Liver (tissue), 9 donors: Measurements from ENCODE around the gene IFIT5. TPM values are rescaled to one million over a fixed set of nuclear protein-coding genes. Genes with fewer than 3 reads are reported as not detected.

Experiments used
- DNase-seq: peaks from one replicate; pipeline ENCODE4 v3.0.0-alpha.2; 2017; ENCODE audit warnings: low spot score
- H3K27ac ChIP-seq, 2 donors: one replicate each; pipeline ENCODE4 v1.7.0; 2013; ENCODE audit warnings: inconsistent platforms in 2 of 2, low read length in 2 of 2, control low read depth in 1 of 2, low read depth in 1 of 2, mild to moderate bottlenecking in 1 of 2
- H3K27me3 ChIP-seq, 4 donors: one replicate each; pipeline versions ENCODE4 v1.6.1 to v1.7.0; 2013; ENCODE audit warnings: low read length in 3 of 4, inconsistent platforms in 1 of 4, mild to moderate bottlenecking in 1 of 4, moderate library complexity in 1 of 4; ENCODE audit not compliant: control insufficient read depth in 4 of 4, insufficient read depth in 4 of 4
- H3K36me3 ChIP-seq, 4 donors: one replicate each; pipeline versions ENCODE4 v1.6.1 to v1.7.0; 2013; ENCODE audit warnings: low read length in 3 of 4, mild to moderate bottlenecking in 3 of 4, low read depth in 1 of 4, moderate library complexity in 1 of 4; ENCODE audit not compliant: control insufficient read depth in 4 of 4, insufficient read depth in 3 of 4
- H3K4me1 ChIP-seq, 4 donors: one replicate each; pipeline versions ENCODE4 v1.6.1 to v1.7.0; 2013; ENCODE audit warnings: low read length in 3 of 4, mild to moderate bottlenecking in 3 of 4, moderate library complexity in 1 of 4; ENCODE audit not compliant: control insufficient read depth in 4 of 4, insufficient read depth in 4 of 4
- H3K4me3 ChIP-seq, 3 donors: one replicate each; pipeline versions ENCODE4 v1.6.1 to v1.7.0; 2013; ENCODE audit warnings: low read length in 3 of 3, control low read depth in 1 of 3, low read depth in 1 of 3, mild to moderate bottlenecking in 1 of 3
- H3K9ac ChIP-seq, 2 donors: one replicate each; pipeline ENCODE4 v1.7.0; 2013; ENCODE audit warnings: low read length in 2 of 2, mild to moderate bottlenecking in 2 of 2, moderate library complexity in 2 of 2, control low read depth in 1 of 2, low read depth in 1 of 2
- H3K9me3 ChIP-seq, 4 donors: one replicate each; pipeline versions ENCODE4 v1.6.1 to v1.7.0; 2013; ENCODE audit warnings: low read length in 3 of 4; ENCODE audit not compliant: control insufficient read depth in 4 of 4
- EGR1 ChIP-seq, 2 donors: IDR thresholded peaks; 2 replicates each; pipeline ENCODE4 v1.6.1; 2016 to 2018; ENCODE audit warnings: antibody characterized with exemption in 2 of 2, low read depth in 2 of 2
- FOXA1 ChIP-seq: IDR thresholded peaks from 2 replicates; pipeline ENCODE4 v1.6.1; 2016; ENCODE audit warnings: antibody characterized with exemption
- FOXA2 ChIP-seq: IDR thresholded peaks from 2 replicates; pipeline ENCODE4 v1.6.1; 2016; ENCODE audit warnings: antibody characterized with exemption
- GABPA ChIP-seq, 2 donors: IDR thresholded peaks in 1 of 2; conservative IDR thresholded peaks in 1 of 2; 2 replicates each; pipeline ENCODE4 v1.6.1; 2016; ENCODE audit warnings: antibody characterized with exemption in 2 of 2, mild to moderate bottlenecking in 1 of 2, moderate library complexity in 1 of 2
- HNF4A ChIP-seq, 2 donors: conservative IDR thresholded peaks; 2 replicates each; pipeline ENCODE4 v1.6.1; 2016; ENCODE audit warnings: antibody characterized with exemption in 2 of 2, mild to moderate bottlenecking in 2 of 2
- HNF4G ChIP-seq: IDR thresholded peaks from 2 replicates; pipeline ENCODE4 v1.6.1; 2016; ENCODE audit warnings: antibody characterized with exemption
- JUND ChIP-seq, 2 donors: IDR thresholded peaks; 2 replicates each; pipeline ENCODE4 v1.6.1; 2016; ENCODE audit warnings: antibody characterized with exemption in 2 of 2
- NR2F2 ChIP-seq: IDR thresholded peaks from 2 replicates; pipeline ENCODE4 v1.6.1; 2016; ENCODE audit warnings: antibody characterized with exemption
- RAD21 ChIP-seq, 2 donors: IDR thresholded peaks; 2 replicates each; pipeline ENCODE4 v1.6.1; 2016; ENCODE audit warnings: antibody characterized with exemption in 2 of 2, mild to moderate bottlenecking in 2 of 2
- RXRA ChIP-seq, 2 donors: IDR thresholded peaks; 2 replicates each; pipeline ENCODE4 v1.6.1; 2017 to 2018; ENCODE audit warnings: antibody characterized with exemption in 2 of 2, mild to moderate bottlenecking in 1 of 2
- SP1 ChIP-seq: IDR thresholded peaks from 2 replicates; pipeline ENCODE4 v1.6.1; 2018; ENCODE audit warnings: antibody characterized with exemption, mild to moderate bottlenecking
- TAF1 ChIP-seq: conservative IDR thresholded peaks from 2 replicates; pipeline ENCODE4 v1.6.1; 2016; ENCODE audit warnings: antibody characterized with exemption, mild to moderate bottlenecking
- YY1 ChIP-seq: IDR thresholded peaks from 2 replicates; pipeline ENCODE4 v1.6.1; 2016; ENCODE audit warnings: antibody characterized with exemption, mild to moderate bottlenecking
- WGBS: extraction: QIAGEN DNeasy Blood & Tissue Kit; methylation state at CpG from one replicate; pipeline ENCODE4 v1.1.7; 2013; 5-methylcytosine and 5-hydroxymethylcytosine counted together
- polyA plus RNA-seq, 2 donors: library from polyadenylated mRNA; stranded (reverse) in 1 of 2; unstranded in 1 of 2; fragments of 200-250 nt in 1 of 2; fragments of >200 nt in 1 of 2; fragmentation: Nextera tagmentation in 1 of 2; extraction: Ambion mirVana in 1 of 2; gene quantifications; one replicate each; pipeline versions ENCODE4 v1.2.1 to v1.2.3, GENCODE V29; 2013 to 2015
- total RNA-seq, 2 donors: library from RNA; depleted of rRNA; stranded (reverse); fragments of >200 nt; gene quantifications; one replicate each; pipeline ENCODE4 v1.2.3, GENCODE V29; 2014
- TF ChIP-seq, protein P1 (sequence below): IDR thresholded peaks from 2 replicates; pipeline ENCODE4 v1.6.1; 2016; ENCODE audit warnings: antibody characterized with exemption
- TF ChIP-seq, protein P2 (sequence below): IDR thresholded peaks from 2 replicates; pipeline ENCODE4 v1.6.1; 2016; ENCODE audit warnings: antibody characterized with exemption
- TF ChIP-seq, protein P3 (sequence below): fragments of 150-350 bp; IDR thresholded peaks from 2 replicates; pipeline ENCODE4 v1.5.1; 2017; ENCODE audit warnings: improper control_type of control experiment, low read depth, low read length; ENCODE audit not compliant: missing input control
- TF ChIP-seq, protein P4 (sequence below): IDR thresholded peaks from 2 replicates; pipeline ENCODE4 v1.6.1; 2016; ENCODE audit warnings: antibody characterized with exemption, mild to moderate bottlenecking
- TF ChIP-seq, protein P5 (sequence below): IDR thresholded peaks from 2 replicates; pipeline ENCODE4 v1.6.1; 2016; ENCODE audit warnings: antibody characterized with exemption
- donor health status: healthy.
- donor health status: healthy.
- donor health status: healthy.
- donor health status: healthy.
- donor health status: healthy.

IFIT5 gene
- total and polyA plus RNA-seq, 4 donors: 5.0 to 10.7 (median 6.7) TPM

DNA sequence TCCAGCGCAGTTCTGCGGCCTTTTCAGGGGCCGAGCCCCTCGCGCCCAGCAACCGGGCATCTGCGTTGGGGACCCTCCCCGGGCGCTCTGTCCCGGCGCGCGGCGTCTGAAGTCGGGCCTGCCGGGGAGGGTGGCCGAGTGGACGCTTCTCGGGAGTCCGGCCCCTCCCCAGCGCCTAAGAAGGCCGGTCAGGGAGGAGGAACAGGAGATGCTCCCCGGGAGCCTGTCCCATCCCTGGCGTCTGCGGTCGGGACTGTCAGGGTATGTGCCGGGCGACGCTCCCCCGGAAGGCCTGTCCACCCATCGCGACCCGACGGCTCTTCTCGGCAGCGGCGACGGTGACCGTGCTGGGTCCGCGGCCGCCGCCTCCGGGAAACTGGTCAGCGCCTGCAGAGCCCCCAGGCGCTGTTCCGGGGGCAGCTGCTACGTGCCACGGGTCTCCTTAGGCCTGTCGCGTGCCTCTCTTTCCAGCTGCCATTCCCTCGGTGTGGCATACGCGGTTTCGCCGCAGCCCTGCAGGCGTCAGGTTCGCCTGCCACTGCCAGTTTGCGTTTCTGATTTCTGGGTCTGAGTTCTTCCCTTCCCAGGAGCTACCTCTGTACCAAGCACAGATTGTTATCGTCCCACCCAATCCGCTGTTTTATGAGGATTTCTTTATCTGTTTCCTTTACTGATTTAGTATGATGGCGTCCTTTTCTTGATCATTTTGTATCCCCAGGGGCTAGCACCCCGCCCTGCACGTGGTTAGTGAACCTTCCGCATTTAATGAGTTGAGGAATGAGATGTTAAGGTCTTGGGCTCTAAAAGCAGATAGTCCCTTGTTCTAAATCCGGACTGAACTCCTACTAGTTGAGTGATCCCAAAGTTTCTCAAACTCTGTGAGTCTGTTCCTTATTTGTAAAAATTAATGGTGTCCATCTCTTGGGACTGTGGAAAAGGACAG lies 782 bp downstream of the IFIT5 start:
- H3K36me3 ChIP-seq: peaks cover 0 to 7% (median 0%) of the 10 kb centered on the region in 4 donors
- TF ChIP-seq FOXA1 (no peak), NR2F2 (no peak), HNF4A (conservative IDR thresholded peaks at IDR 0.05) (no peak), RXRA (IDR thresholded peaks at IDR 0.05) (no peak), RAD21 (IDR thresholded peaks at IDR 0.05) (no peak), SP1 (no peak), EGR1 (IDR thresholded peaks at IDR 0.05; ENCODE audit: low read depth in 2 of 2) (no peak), TAF1 (peak; percentile 33), HNF4G (no peak), JUND (IDR thresholded peaks at IDR 0.05) (no peak), YY1 (peak; percentile 68), GABPA (IDR thresholded peaks at IDR 0.05 in 1 of 2, conservative IDR thresholded peaks at IDR 0.05 in 1 of 2) (no peak), FOXA2 (no peak)
- TF ChIP-seq, protein P1, sequence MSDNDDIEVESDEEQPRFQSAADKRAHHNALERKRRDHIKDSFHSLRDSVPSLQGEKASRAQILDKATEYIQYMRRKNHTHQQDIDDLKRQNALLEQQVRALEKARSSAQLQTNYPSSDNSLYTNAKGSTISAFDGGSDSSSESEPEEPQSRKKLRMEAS: peak; percentile 67
- TF ChIP-seq, protein P2, sequence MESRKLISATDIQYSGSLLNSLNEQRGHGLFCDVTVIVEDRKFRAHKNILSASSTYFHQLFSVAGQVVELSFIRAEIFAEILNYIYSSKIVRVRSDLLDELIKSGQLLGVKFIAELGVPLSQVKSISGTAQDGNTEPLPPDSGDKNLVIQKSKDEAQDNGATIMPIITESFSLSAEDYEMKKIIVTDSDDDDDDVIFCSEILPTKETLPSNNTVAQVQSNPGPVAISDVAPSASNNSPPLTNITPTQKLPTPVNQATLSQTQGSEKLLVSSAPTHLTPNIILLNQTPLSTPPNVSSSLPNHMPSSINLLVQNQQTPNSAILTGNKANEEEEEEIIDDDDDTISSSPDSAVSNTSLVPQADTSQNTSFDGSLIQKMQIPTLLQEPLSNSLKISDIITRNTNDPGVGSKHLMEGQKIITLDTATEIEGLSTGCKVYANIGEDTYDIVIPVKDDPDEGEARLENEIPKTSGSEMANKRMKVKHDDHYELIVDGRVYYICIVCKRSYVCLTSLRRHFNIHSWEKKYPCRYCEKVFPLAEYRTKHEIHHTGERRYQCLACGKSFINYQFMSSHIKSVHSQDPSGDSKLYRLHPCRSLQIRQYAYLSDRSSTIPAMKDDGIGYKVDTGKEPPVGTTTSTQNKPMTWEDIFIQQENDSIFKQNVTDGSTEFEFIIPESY: no peak
- TF ChIP-seq, protein P3, sequence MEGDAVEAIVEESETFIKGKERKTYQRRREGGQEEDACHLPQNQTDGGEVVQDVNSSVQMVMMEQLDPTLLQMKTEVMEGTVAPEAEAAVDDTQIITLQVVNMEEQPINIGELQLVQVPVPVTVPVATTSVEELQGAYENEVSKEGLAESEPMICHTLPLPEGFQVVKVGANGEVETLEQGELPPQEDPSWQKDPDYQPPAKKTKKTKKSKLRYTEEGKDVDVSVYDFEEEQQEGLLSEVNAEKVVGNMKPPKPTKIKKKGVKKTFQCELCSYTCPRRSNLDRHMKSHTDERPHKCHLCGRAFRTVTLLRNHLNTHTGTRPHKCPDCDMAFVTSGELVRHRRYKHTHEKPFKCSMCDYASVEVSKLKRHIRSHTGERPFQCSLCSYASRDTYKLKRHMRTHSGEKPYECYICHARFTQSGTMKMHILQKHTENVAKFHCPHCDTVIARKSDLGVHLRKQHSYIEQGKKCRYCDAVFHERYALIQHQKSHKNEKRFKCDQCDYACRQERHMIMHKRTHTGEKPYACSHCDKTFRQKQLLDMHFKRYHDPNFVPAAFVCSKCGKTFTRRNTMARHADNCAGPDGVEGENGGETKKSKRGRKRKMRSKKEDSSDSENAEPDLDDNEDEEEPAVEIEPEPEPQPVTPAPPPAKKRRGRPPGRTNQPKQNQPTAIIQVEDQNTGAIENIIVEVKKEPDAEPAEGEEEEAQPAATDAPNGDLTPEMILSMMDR: peak; percentile 3
- TF ChIP-seq, protein P4, sequence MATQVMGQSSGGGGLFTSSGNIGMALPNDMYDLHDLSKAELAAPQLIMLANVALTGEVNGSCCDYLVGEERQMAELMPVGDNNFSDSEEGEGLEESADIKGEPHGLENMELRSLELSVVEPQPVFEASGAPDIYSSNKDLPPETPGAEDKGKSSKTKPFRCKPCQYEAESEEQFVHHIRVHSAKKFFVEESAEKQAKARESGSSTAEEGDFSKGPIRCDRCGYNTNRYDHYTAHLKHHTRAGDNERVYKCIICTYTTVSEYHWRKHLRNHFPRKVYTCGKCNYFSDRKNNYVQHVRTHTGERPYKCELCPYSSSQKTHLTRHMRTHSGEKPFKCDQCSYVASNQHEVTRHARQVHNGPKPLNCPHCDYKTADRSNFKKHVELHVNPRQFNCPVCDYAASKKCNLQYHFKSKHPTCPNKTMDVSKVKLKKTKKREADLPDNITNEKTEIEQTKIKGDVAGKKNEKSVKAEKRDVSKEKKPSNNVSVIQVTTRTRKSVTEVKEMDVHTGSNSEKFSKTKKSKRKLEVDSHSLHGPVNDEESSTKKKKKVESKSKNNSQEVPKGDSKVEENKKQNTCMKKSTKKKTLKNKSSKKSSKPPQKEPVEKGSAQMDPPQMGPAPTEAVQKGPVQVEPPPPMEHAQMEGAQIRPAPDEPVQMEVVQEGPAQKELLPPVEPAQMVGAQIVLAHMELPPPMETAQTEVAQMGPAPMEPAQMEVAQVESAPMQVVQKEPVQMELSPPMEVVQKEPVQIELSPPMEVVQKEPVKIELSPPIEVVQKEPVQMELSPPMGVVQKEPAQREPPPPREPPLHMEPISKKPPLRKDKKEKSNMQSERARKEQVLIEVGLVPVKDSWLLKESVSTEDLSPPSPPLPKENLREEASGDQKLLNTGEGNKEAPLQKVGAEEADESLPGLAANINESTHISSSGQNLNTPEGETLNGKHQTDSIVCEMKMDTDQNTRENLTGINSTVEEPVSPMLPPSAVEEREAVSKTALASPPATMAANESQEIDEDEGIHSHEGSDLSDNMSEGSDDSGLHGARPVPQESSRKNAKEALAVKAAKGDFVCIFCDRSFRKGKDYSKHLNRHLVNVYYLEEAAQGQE: no peak
- TF ChIP-seq, protein P5, sequence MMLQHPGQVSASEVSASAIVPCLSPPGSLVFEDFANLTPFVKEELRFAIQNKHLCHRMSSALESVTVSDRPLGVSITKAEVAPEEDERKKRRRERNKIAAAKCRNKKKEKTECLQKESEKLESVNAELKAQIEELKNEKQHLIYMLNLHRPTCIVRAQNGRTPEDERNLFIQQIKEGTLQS: no peak
- peak overlapping the region; percentile 96 for H3K9ac ChIP-seq
- no peaks in the 10 kb centered on the region for H3K27me3 ChIP-seq
- H3K4me1 ChIP-seq: peaks cover 8 to 23% (median 13%) of the 10 kb centered on the region in 4 donors
- no peaks in the 10 kb centered on the region for H3K9me3 ChIP-seq
- peak overlapping the region; percentile 98 for H3K27ac ChIP-seq
- 1% methylated on average over 66 of the region's 66 CpGs for WGBS
- DNase-seq: peak; percentile 60
- H3K4me3 ChIP-seq: peak overlapping the region; percentile 78 to 88 (median 83)
